GM12864 (cell line): Measurements from ENCODE around the gene KMT5B.

Source experiments
- DNase-seq: peaks from one replicate; pipeline ENCODE4 v3.0.0-alpha.2; 2011; ENCODE audit warnings: low read depth
- H3K4me3 ChIP-seq: 2 replicates; pipeline ENCODE4 v1.5.1; 2011; ENCODE audit warnings: mild to moderate bottlenecking, low read depth, low read length, control low read depth
- CTCF ChIP-seq: IDR thresholded peaks from 2 replicates; pipeline ENCODE4 v1.5.1; 2011; ENCODE audit warnings: low read depth, mild to moderate bottlenecking, moderate library complexity, low read length, control low read depth, inconsistent platforms; ENCODE audit errors: missing control alignments

Gene KMT5B

DNA sequence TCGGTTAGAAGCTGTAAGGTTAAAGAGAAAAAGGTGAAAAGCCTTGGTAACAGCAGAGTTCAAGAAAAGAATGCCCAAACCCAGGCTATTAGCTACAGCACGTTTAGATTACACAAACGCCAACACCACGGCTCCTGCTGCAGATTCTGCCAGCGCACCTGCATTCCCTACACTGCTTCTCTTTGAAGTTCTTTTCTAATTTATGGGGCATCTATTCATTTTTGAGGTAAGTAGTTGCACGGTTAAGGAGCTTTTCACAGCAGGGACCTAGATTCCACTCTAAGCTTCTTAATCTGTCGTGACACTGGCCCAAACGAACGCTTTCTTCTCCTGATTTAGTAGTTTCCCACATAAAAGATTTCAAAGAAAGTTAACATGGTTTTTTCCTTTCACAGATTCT lies 53.9 kb downstream of the KMT5B start:
- TF ChIP-seq CTCF = no peak
- H3K4me3 ChIP-seq = no peak overlapping the region
- DNase-seq = no peak

DNA sequence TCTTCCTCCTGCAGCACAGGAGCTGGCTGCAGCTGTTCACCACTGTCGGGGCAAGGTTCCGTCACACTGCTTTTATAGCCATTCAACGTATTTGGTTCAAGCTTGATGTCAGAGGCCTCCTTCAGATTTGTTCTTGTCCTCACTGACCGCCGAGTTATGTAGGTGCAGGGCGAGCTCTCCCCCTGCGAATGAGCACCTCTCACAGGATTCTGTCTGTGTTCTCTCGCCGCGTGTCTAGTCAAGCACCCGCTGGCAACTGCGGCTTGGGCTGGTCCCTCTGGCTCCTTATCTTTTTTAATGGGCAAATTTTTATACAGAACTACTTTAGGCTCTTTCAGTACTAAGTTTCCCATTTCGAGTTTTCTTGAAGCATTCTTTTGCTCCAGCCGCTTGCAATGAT lies 54.5 kb downstream of the KMT5B start:
- TF ChIP-seq CTCF = no peak
- no peak for DNase-seq
- no peak overlapping the region for H3K4me3 ChIP-seq

DNA sequence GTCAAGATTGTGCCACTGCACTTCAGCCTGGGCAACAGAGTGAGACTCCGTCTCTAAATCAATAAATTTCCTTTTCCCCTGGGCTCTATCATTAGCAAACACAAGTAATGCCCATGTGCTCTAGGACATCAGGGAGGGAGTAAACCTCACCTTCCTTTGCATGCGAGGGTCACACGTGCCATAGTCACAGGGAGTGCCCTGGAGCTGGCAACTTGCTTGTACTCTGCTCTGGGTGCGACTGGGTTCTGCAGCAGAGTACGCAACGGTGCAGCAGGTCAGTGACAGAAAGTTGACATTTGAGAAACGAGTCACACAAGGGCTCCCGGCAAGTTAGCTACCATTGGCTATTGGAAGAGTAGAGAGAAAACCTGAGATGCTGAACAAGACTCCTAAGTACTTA lies 59.4 kb downstream of the KMT5B start:
- no peak for TF ChIP-seq CTCF
- no peak for DNase-seq
- no peak overlapping the region for H3K4me3 ChIP-seq

GRCh38 chr11:68150037-68150436 lies 63.1 kb downstream of the KMT5B start:
- no peak overlapping the region for H3K4me3 ChIP-seq
- no peak for DNase-seq
- no peak for TF ChIP-seq CTCF

GRCh38 chr11:68149417-68149816 lies 63.7 kb downstream of the KMT5B start:
- no peak for TF ChIP-seq CTCF
- H3K4me3 ChIP-seq = no peak overlapping the region
- no peak for DNase-seq

DNA sequence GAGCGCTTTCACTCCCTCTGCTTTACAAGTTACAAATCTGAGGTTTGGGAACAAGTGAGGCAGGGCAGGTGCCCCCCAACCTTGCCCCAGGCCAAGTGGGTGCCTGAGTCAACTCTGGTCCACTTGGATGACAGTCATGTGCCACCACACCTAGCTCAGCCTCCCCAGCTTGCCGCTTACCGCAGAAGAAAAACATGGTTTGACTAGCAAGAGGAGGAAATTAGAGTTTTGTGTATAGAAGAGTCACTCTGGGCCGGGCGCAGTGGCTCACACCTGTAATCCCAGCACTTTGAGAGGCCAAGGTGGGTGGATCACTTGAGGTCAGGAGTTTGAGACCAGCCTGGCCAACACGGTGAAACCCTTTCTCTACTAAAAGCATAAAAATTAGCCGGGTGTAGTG lies 64.2 kb downstream of the KMT5B start:
- TF ChIP-seq CTCF = no peak
- H3K4me3 ChIP-seq = no peak overlapping the region
- DNase-seq = no peak

GRCh38 chr11:68148071-68148805 lies 64.9 kb downstream of the KMT5B start:
- no peak overlapping the region for H3K4me3 ChIP-seq
- no peak for TF ChIP-seq CTCF
- DNase-seq = no peak
